ENCODE data around the gene NLGN4X. TPM values are rescaled to one million over a fixed set of nuclear protein-coding genes. Genes with fewer than 3 reads are reported as not detected.

The NLGN4X gene
- total RNA-seq, 1 donor from 2014 or later = 11.5 TPM

GRCh38 chrX:6227935-6228334 is 732 bp downstream of the NLGN4X start:
- H3K4me3 ChIP-seq (ENCODE audit: insufficient read depth, low read depth, low read length) = no peak overlapping the region
- H3K9me3 ChIP-seq (ENCODE audit: insufficient read depth, low read depth, low read length) = no peaks in the 10 kb centered on the region
- H3K79me2 ChIP-seq (ENCODE audit: insufficient read depth, low read length) = no peaks in the 10 kb centered on the region
- peak overlapping the region; percentile 86 for H3K4me3 Mint-ChIP-seq (ENCODE audit: unreplicated experiment)
- H2AFZ ChIP-seq (ENCODE audit: low read depth, low read length) = no peak overlapping the region
- no peak for TF ChIP-seq CTCF (IDR thresholded peaks at IDR 0.05; ENCODE audit: insufficient read depth, low read depth, low read length)
- no peak for TF ChIP-seq EZH2 (IDR thresholded peaks at IDR 0.05; ENCODE audit: insufficient read depth, low read length)
- peaks cover 3% of the 10 kb centered on the region for H3K4me1 ChIP-seq (ENCODE audit: insufficient read depth, low read length)
- no peaks in the 10 kb centered on the region for H3K36me3 Mint-ChIP-seq (ENCODE audit: low read depth, unreplicated experiment)
- H3K27me3 ChIP-seq (ENCODE audit: insufficient read depth, low read length) = peaks cover 3% of the 10 kb centered on the region
- H3K9ac ChIP-seq (ENCODE audit: low read length) = no peak overlapping the region
- H3K27ac ChIP-seq (ENCODE audit: low read depth, low read length) = no peak overlapping the region
- H3K9me3 Mint-ChIP-seq (ENCODE audit: unreplicated experiment) = no peaks in the 10 kb centered on the region
- no peaks in the 10 kb centered on the region for H3K36me3 ChIP-seq (ENCODE audit: insufficient read depth, low read length)
- no peaks in the 10 kb centered on the region for H4K20me1 ChIP-seq (ENCODE audit: insufficient read depth, low read length)
- FAIRE-seq (no peak), DNase-seq (ENCODE audit: low read depth) (no peak)
- peaks cover 5% of the 10 kb centered on the region for H3K4me1 Mint-ChIP-seq (ENCODE audit: low read depth, unreplicated experiment)
- no peaks in the 10 kb centered on the region for H3K27me3 Mint-ChIP-seq (ENCODE audit: low read depth, unreplicated experiment)
- H3K27ac Mint-ChIP-seq (ENCODE audit: unreplicated experiment) = no peak overlapping the region
- peak overlapping the region; percentile 80 for H3K4me2 ChIP-seq (ENCODE audit: low read length)

DNA sequence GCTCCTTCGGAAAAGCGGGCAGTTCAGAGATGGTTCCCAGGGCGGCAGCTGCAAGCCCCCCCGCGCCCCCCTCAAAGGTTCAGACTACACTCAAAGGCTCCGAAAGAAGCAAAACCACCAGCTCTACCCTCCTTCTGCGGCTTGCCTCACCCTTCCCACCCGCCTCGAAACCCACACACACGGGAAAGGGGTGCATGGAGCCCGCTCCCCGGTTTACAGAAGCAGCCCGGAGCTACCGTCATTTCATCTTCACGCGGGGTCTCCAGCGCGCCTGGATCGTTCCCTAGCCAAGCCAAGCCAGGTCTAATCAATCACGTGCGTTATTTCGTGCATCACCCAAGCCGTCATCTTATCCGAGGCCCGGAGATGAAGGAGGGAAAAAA is 1.2 kb downstream of the NLGN4X start:
- FAIRE-seq = no peak
- Histone ChIP-seq H3K27ac (ENCODE audit: low read depth, low read length) (no peak overlapping the region), H3K36me3 (ENCODE audit: insufficient read depth, low read length) (no peaks in the 10 kb centered on the region), H3K4me2 (ENCODE audit: low read length) (peak overlapping the region; percentile 80), H3K9me3 (ENCODE audit: insufficient read depth, low read depth, low read length) (no peaks in the 10 kb centered on the region), H4K20me1 (ENCODE audit: insufficient read depth, low read length) (no peaks in the 10 kb centered on the region), H3K4me3 (ENCODE audit: insufficient read depth, low read depth, low read length) (peak overlapping the region; percentile 52), H3K27me3 (ENCODE audit: insufficient read depth, low read length) (peaks cover 3% of the 10 kb centered on the region), H3K9ac (ENCODE audit: low read length) (peak overlapping the region; percentile 62), H2AFZ (ENCODE audit: low read depth, low read length) (peak overlapping the region; percentile 63), H3K4me1 (ENCODE audit: insufficient read depth, low read length) (peaks cover 3% of the 10 kb centered on the region), H3K79me2 (ENCODE audit: insufficient read depth, low read length) (no peaks in the 10 kb centered on the region)
- H3K36me3 Mint-ChIP-seq (ENCODE audit: low read depth, unreplicated experiment) = no peaks in the 10 kb centered on the region
- no peak overlapping the region for H3K27ac Mint-ChIP-seq (ENCODE audit: unreplicated experiment)
- H3K4me1 Mint-ChIP-seq (ENCODE audit: low read depth, unreplicated experiment) = peaks cover 5% of the 10 kb centered on the region
- H3K9me3 Mint-ChIP-seq (ENCODE audit: unreplicated experiment) = no peaks in the 10 kb centered on the region
- no peaks in the 10 kb centered on the region for H3K27me3 Mint-ChIP-seq (ENCODE audit: low read depth, unreplicated experiment)
- no peak for DNase-seq (ENCODE audit: low read depth)
- peak; percentile 63 for TF ChIP-seq EZH2 (IDR thresholded peaks at IDR 0.05; ENCODE audit: insufficient read depth, low read length)
- no peak for TF ChIP-seq CTCF (IDR thresholded peaks at IDR 0.05; ENCODE audit: insufficient read depth, low read depth, low read length)
- peak overlapping the region; percentile 86 for H3K4me3 Mint-ChIP-seq (ENCODE audit: unreplicated experiment)

GRCh38 chrX:6226596-6227452 is 1.8 kb downstream of the NLGN4X start:
- no peaks in the 10 kb centered on the region for H3K9me3 Mint-ChIP-seq (ENCODE audit: unreplicated experiment)
- no peaks in the 10 kb centered on the region for H4K20me1 ChIP-seq (ENCODE audit: insufficient read depth, low read length)
- DNase-seq (ENCODE audit: low read depth) (no peak), FAIRE-seq (no peak)
- H3K9ac ChIP-seq (ENCODE audit: low read length) = peak overlapping the region; percentile 62
- no peaks in the 10 kb centered on the region for H3K9me3 ChIP-seq (ENCODE audit: insufficient read depth, low read depth, low read length)
- TF ChIP-seq EZH2 (IDR thresholded peaks at IDR 0.05; ENCODE audit: insufficient read depth, low read length) (no peak), CTCF (IDR thresholded peaks at IDR 0.05; ENCODE audit: insufficient read depth, low read depth, low read length) (no peak)
- H3K4me3 Mint-ChIP-seq (ENCODE audit: unreplicated experiment) = peak overlapping the region; percentile 87
- H3K27me3 Mint-ChIP-seq (ENCODE audit: low read depth, unreplicated experiment) = no peaks in the 10 kb centered on the region
- no peaks in the 10 kb centered on the region for H3K79me2 ChIP-seq (ENCODE audit: insufficient read depth, low read length)
- H3K27ac ChIP-seq (ENCODE audit: low read depth, low read length) = no peak overlapping the region
- H3K36me3 ChIP-seq (ENCODE audit: insufficient read depth, low read length) = no peaks in the 10 kb centered on the region
- no peak overlapping the region for H3K27ac Mint-ChIP-seq (ENCODE audit: unreplicated experiment)
- peak overlapping the region; percentile 80 for H3K4me2 ChIP-seq (ENCODE audit: low read length)
- H3K36me3 Mint-ChIP-seq (ENCODE audit: low read depth, unreplicated experiment) = no peaks in the 10 kb centered on the region
- H3K4me1 Mint-ChIP-seq (ENCODE audit: low read depth, unreplicated experiment) = peaks cover 5% of the 10 kb centered on the region
- H2AFZ ChIP-seq (ENCODE audit: low read depth, low read length) = peak overlapping the region; percentile 63
- H3K4me1 ChIP-seq (ENCODE audit: insufficient read depth, low read length) = peaks cover 3% of the 10 kb centered on the region
- H3K27me3 ChIP-seq (ENCODE audit: insufficient read depth, low read length) = peaks cover 3% of the 10 kb centered on the region
- peak overlapping the region; percentile 52 for H3K4me3 ChIP-seq (ENCODE audit: insufficient read depth, low read depth, low read length)

Measured in astrocyte (in vitro differentiated cells and primary cell).